GM12873 (cell line): ENCODE results near the gene TMEM179.

Experiments used
- TF ChIP-seq, protein P1 (sequence below): IDR thresholded peaks from 2 replicates; pipeline ENCODE4 v1.5.1; 2012; ENCODE audit warnings: low read depth, mild to moderate bottlenecking, moderate library complexity, low read length, control low read depth; ENCODE audit not compliant: insufficient read depth; ENCODE audit errors: missing control alignments

Gene TMEM179

DNA sequence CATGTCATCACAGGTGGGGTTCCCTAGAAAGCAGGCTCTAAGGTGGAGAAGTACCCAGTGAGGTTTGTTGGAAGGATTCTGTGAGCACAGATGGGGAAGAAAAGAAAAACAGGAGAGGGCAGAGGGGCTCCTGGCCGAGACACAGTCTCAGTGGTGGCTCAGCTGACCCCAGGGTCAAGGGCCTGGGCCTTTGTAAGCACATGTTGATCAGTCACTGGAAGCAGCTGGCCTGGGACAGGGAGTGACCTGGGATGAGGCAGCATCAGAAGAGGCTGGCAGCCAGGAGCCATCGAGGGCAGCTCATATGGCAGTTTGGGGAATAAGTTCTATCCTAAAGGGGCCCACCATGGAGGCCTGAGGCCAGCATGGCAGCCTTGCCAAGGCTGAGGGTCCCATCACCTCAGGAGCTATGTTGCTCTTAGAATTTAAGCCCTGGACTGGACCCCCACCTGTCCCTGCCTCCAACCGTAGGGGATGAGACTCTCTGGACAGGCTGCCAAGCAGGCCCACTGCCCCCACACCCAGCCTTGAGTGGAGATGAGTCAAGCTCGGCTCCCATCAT, 6.3 kb upstream of the TMEM179 start:
- TF ChIP-seq, protein P1, sequence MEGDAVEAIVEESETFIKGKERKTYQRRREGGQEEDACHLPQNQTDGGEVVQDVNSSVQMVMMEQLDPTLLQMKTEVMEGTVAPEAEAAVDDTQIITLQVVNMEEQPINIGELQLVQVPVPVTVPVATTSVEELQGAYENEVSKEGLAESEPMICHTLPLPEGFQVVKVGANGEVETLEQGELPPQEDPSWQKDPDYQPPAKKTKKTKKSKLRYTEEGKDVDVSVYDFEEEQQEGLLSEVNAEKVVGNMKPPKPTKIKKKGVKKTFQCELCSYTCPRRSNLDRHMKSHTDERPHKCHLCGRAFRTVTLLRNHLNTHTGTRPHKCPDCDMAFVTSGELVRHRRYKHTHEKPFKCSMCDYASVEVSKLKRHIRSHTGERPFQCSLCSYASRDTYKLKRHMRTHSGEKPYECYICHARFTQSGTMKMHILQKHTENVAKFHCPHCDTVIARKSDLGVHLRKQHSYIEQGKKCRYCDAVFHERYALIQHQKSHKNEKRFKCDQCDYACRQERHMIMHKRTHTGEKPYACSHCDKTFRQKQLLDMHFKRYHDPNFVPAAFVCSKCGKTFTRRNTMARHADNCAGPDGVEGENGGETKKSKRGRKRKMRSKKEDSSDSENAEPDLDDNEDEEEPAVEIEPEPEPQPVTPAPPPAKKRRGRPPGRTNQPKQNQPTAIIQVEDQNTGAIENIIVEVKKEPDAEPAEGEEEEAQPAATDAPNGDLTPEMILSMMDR: no peak

DNA sequence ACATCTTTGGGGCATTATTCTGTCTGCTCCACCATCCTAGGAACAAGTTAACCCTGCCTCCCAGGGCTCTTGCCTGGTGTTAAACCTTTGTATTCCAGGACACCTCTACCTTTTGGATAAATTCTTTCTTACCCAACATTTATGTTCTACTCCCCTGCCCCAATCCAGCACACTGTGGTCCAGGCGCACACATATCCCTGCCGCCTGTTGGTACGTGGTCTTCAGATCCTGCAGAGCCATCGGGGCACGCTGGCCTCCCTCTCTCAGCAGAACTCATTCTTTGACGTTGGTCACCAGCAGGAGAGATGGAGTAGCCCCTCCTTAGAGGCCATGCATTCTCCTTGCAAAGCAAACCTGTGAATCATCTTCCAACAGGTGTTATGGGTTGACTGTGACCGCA, 5.1 kb upstream of the TMEM179 start:
- TF ChIP-seq, protein P1: no peak

DNA sequence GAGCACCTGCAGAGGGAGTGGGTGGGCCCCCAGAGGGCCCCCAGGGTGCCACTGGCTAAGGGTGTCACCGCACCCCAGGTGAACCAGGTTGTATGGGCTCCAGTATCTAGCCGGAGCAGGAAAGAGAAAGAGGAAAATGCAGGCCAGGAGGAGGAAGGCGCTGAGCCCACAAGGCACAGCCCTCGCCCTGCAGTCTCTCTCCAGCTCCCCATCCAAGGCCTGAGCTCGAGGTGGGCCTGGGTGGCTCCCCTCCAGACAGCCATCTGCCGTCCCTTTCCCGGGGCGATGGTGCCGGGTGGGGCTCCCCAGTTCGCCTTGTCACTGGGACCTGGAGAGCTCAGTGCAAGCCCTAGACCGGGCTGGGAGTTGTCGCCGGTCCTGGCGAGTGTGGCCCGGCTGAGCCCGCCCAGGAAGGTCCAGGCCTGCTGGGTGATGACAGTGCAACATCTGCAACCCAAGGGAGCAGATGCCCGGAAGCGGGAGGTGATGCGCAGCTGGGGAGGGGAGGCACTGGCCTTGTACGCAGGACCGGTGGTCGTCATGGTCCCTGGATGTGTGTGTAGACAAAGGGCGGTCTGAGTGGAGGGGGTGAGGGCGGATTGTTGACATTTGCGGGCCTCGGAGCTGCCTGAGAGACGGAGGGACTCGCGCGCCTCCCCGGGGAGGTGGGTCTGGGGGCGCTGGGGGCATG, 716 bp downstream of the TMEM179 start:
- TF ChIP-seq, protein P1: no peak

DNA sequence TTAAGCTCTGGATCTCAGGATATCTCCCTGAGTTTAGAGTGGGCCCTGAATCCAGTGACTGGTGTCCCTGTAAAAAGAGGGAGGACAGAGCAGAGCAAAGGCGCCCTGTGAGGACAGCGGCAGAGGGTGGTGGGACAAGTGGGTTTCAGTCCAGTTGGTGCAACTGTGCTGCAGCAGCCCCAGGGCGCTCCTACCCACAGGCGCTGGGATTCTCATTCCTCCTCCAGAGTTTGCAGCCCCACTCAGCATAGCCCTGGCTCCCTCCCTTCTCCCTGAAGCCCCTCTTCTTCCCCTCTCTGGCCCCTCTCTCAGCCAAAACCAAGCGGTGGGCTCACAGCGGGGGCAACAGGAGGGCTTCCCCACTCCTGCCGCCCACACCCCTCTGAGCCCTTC, 1.6 kb downstream of the TMEM179 start:
- TF ChIP-seq, protein P1: no peak

DNA sequence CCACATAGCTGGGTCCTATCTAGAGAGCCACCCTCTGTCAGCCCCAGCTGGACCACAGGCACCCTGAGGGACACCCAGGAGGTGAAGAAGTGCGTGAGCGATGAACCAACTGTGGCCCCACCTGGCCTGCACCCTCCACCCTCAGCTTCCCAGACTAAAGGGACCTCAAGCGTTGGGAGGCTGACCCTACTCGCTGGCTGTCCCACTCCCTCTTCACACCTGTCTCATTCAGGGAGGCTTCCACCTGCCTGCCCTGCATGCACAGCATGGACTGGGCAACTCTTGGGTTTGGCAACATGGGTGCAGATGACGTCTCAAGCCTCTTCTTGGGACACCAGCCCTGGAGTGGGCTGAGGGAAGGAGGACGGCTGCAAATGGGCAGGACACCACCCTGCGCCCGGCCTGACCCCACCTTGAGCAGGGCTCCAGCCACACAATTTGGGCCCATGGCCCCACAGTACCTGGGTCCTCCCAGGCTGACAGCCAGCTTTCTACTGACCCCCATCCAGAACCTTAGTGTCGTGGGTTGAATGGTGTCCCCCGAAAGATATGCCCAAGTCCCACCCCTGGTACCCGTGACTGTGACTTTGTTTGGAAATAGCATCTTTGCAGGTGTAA, 2.1 kb downstream of the TMEM179 start:
- TF ChIP-seq, protein P1: no peak

DNA sequence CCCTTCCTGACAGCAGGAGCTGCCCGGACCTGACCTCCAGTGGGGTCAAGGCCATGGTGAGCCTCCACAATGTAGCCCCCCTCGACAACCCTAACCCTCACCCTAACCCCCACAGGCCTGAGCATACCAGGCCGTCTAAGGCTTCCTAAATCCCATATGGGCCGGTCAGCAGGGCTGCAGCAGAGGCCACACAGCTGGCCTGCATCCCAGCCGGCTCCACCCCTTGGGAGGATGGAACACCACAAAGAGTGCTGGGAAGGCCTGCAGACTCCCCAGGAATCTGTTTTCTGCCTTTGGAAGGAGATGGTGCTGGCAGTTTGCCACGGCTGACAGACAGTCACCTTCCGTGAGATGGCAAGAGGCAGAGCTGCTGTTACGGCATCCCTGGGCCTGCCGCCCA, 2.8 kb downstream of the TMEM179 start:
- TF ChIP-seq, protein P1: no peak

DNA sequence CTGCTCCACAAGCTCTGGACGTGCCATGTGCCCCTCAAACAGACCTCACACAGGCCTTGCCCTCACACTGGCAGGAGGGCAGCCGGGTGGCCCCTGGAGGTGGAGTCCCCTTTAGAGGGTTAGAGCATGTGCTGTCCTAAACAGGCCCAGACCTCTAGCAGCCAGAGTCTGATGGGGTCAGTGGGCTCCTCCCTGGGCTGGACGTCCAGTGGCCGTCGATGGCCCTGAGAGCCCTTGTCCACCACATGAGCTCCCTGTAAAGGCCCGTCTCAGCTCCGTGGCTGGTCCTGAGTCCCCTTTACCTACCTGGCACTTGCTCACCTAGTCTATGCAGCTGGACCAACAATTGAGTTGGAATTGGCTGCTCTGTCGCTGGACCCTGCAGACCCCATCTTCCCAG, 3.8 kb downstream of the TMEM179 start:
- TF ChIP-seq, protein P1: no peak
